Activated T-helper 1 cell treated with anti-CD3 and anti-CD28 coated beads, Interleukin-2, amount 50 U/mL, for 16 hours (primary cell): ENCODE measurements around the gene LGI4.
"Not testable (repeated sequence)": the region's sequence is repeated elsewhere in the genome, so short reads cannot be mapped to it uniquely, and the experiment has no call there.

Experiments used
- DNase-seq, 2 donors: peaks; one replicate each; pipeline ENCODE4 v3.0.0-alpha.2; 2020; ENCODE audit warnings: low read depth in 1 of 2, low spot score in 1 of 2

LGI4 gene

GRCh38 chr19:35107545-35107944, 27.3 kb downstream of the LGI4 start:
- DNase-seq = no peak

GRCh38 chr19:35106898-35107541, 27.8 kb downstream of the LGI4 start:
- no peak for DNase-seq

GRCh38 chr19:35106291-35106583, 28.6 kb downstream of the LGI4 start:
- no peak for DNase-seq

GRCh38 chr19:35105411-35106290, 29.2 kb downstream of the LGI4 start:
- no peak for DNase-seq

GRCh38 chr19:35105047-35105410, 29.8 kb downstream of the LGI4 start:
- no peak for DNase-seq

GRCh38 chr19:35104361-35104760, 30.5 kb downstream of the LGI4 start:
- DNase-seq = no peak

- DNase-seq = not testable (repeated sequence)
Measured at GRCh38 chr19:35103614-35104013, 31.2 kb downstream of the LGI4 start.

- DNase-seq = not testable (repeated sequence)
Measured at GRCh38 chr19:35101949-35102348, 32.9 kb downstream of the LGI4 start.

- DNase-seq = no peak
Measured at GRCh38 chr19:35100588-35101533, 34.0 kb downstream of the LGI4 start.

- no peak for DNase-seq
Measured at GRCh38 chr19:35099897-35100275, 35.0 kb downstream of the LGI4 start.

GRCh38 chr19:35099155-35099896, 35.5 kb downstream of the LGI4 start:
- no peak for DNase-seq

GRCh38 chr19:35098413-35099049, 36.3 kb downstream of the LGI4 start:
- DNase-seq = no peak

- no peak for DNase-seq
Measured at GRCh38 chr19:35095667-35096368, 39.0 kb downstream of the LGI4 start.

GRCh38 chr19:35094656-35095055, 40.2 kb downstream of the LGI4 start:
- no peak for DNase-seq

- no peak for DNase-seq
Measured at GRCh38 chr19:35093941-35094647, 40.8 kb downstream of the LGI4 start.

- DNase-seq = no peak
Measured at GRCh38 chr19:35093430-35093829, 41.4 kb downstream of the LGI4 start.

GRCh38 chr19:35090506-35091214, 44.2 kb downstream of the LGI4 start:
- no peak for DNase-seq

GRCh38 chr19:35090160-35090505, 44.7 kb downstream of the LGI4 start:
- DNase-seq = no peak

GRCh38 chr19:35089554-35089953, 45.3 kb downstream of the LGI4 start:
- DNase-seq = no peak
